ENCODE results near the gene GNGT1.
"Not testable (repeated sequence)": the region's sequence is repeated elsewhere in the genome, so short reads cannot be mapped to it uniquely, and the experiment has no call there.

GNGT1 gene

GRCh38 chr7:93910076-93910994 is 4.0 kb downstream of the GNGT1 start:
- no peak for DNase-seq (ENCODE audit: low spot score)

GRCh38 chr7:93911242-93911641 is 4.9 kb downstream of the GNGT1 start:
- not testable (repeated sequence) for DNase-seq (ENCODE audit: low spot score)

- DNase-seq (ENCODE audit: low spot score): not testable (repeated sequence)
These were observed 5.3 kb downstream of the GNGT1 start for GRCh38 chr7:93911661-93912060.

- DNase-seq (ENCODE audit: low spot score): no peak
These were observed 6.8 kb downstream of the GNGT1 start for GRCh38 chr7:93913197-93913596.

- no peak for DNase-seq (ENCODE audit: low spot score)
These were observed 8.3 kb downstream of the GNGT1 start for GRCh38 chr7:93914581-93915066.

- DNase-seq (ENCODE audit: low spot score): not testable (repeated sequence)
These were observed 9.0 kb downstream of the GNGT1 start for GRCh38 chr7:93915206-93915842.

- DNase-seq (ENCODE audit: low spot score): not testable (repeated sequence)
These were observed 9.5 kb downstream of the GNGT1 start for GRCh38 chr7:93915888-93916287.

GRCh38 chr7:93916315-93916714 is 9.9 kb downstream of the GNGT1 start:
- not testable (repeated sequence) for DNase-seq (ENCODE audit: low spot score)

- DNase-seq (ENCODE audit: low spot score): no peak
These were observed 14.3 kb downstream of the GNGT1 start for GRCh38 chr7:93920496-93921182.

GRCh38 chr7:93921186-93921585 is 14.8 kb downstream of the GNGT1 start:
- DNase-seq (ENCODE audit: low spot score): no peak

GRCh38 chr7:93921607-93922566 is 15.5 kb downstream of the GNGT1 start, which contains the start of gene GNG11:
GNG11 (plus strand) TSS chr7:93921735; CDS start chr7:93922138, 403 bp downstream.
- peak; percentile 33 for DNase-seq (ENCODE audit: low spot score)

- no peak for DNase-seq (ENCODE audit: low spot score)
These were observed 16.9 kb downstream of the GNGT1 start for GRCh38 chr7:93923296-93923695.

GRCh38 chr7:93923942-93924341 is 17.6 kb downstream of the GNGT1 start:
- no peak for DNase-seq (ENCODE audit: low spot score)

GRCh38 chr7:93926800-93927199 is 20.4 kb downstream of the GNGT1 start:
- DNase-seq (ENCODE audit: low spot score): no peak

GRCh38 chr7:93927585-93927984 is 21.2 kb downstream of the GNGT1 start:
- no peak for DNase-seq (ENCODE audit: low spot score)

- DNase-seq (ENCODE audit: low spot score): no peak
These were observed 25.3 kb downstream of the GNGT1 start for GRCh38 chr7:93931655-93932054.

GRCh38 chr7:93933156-93933555 is 26.8 kb downstream of the GNGT1 start:
- no peak for DNase-seq (ENCODE audit: low spot score)

- DNase-seq (ENCODE audit: low spot score): no peak
These were observed 28.7 kb downstream of the GNGT1 start for GRCh38 chr7:93935102-93935501.

GRCh38 chr7:93937818-93938217 is 31.5 kb downstream of the GNGT1 start:
- no peak for DNase-seq (ENCODE audit: low spot score)

GRCh38 chr7:93938293-93938692 is 31.9 kb downstream of the GNGT1 start:
- DNase-seq (ENCODE audit: low spot score): no peak

- no peak for DNase-seq (ENCODE audit: low spot score)
These were observed 35.6 kb downstream of the GNGT1 start for GRCh38 chr7:93941945-93942344.
